HUES6 (cell line): Measurements from ENCODE around the gene PARD3.
"Not testable (repeated sequence)": the region's sequence is repeated elsewhere in the genome, so short reads cannot be mapped to it uniquely, and the experiment has no call there.

Experiments
- H3K27ac ChIP-seq: 2 replicates; pipeline ENCODE4 v1.7.0; 2013; ENCODE audit warnings: low read depth, mild to moderate bottlenecking, low read length, inconsistent platforms
- H3K27me3 ChIP-seq: 2 replicates; pipeline ENCODE4 v1.6.1; 2013; ENCODE audit warnings: low read length; ENCODE audit not compliant: control insufficient read depth, insufficient read depth
- H3K36me3 ChIP-seq: 2 replicates; pipeline ENCODE4 v1.6.1; 2013; ENCODE audit warnings: low read length; ENCODE audit not compliant: control insufficient read depth, insufficient read depth
- H3K4me1 ChIP-seq: 2 replicates; pipeline ENCODE4 v1.6.1; 2013; ENCODE audit warnings: low read length; ENCODE audit not compliant: control insufficient read depth, insufficient read depth
- H3K4me3 ChIP-seq: 2 replicates; pipeline ENCODE4 v1.5.1; 2013; ENCODE audit warnings: low read depth, low read length
- H3K9ac ChIP-seq: one replicate; pipeline ENCODE4 v1.6.1; 2013; ENCODE audit warnings: mild to moderate bottlenecking, low read length
- H3K9me3 ChIP-seq: 2 replicates; pipeline ENCODE4 v1.6.1; 2013; ENCODE audit warnings: low read depth, low read length; ENCODE audit not compliant: control insufficient read depth, insufficient read depth

The PARD3 gene

DNA sequence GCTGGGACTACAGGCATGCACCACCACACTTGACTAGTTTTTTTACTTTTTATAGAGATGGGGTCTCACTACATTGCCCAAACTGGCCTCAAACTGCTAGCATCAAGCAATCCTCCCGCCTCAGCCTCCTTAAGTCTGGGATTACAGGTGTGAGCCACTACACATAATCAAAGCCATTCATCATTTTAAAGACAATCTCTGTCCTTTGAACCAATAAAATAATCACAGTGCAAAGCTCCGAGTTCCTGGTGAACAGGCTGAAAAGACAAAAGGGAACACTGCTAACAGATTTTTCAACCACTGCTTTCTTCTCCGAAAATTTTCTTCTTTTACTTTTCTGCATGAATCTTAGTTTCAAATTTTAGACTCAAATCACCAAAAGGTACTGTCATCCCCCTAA, 58.5 kb downstream of the PARD3 start:
- no peak overlapping the region for H3K4me3 ChIP-seq
- H3K4me1 ChIP-seq = peaks cover 17% of the 10 kb centered on the region
- no peak overlapping the region for H3K27ac ChIP-seq
- no peaks in the 10 kb centered on the region for H3K9me3 ChIP-seq
- no peaks in the 10 kb centered on the region for H3K36me3 ChIP-seq
- H3K27me3 ChIP-seq = no peaks in the 10 kb centered on the region
- no peak overlapping the region for H3K9ac ChIP-seq

DNA sequence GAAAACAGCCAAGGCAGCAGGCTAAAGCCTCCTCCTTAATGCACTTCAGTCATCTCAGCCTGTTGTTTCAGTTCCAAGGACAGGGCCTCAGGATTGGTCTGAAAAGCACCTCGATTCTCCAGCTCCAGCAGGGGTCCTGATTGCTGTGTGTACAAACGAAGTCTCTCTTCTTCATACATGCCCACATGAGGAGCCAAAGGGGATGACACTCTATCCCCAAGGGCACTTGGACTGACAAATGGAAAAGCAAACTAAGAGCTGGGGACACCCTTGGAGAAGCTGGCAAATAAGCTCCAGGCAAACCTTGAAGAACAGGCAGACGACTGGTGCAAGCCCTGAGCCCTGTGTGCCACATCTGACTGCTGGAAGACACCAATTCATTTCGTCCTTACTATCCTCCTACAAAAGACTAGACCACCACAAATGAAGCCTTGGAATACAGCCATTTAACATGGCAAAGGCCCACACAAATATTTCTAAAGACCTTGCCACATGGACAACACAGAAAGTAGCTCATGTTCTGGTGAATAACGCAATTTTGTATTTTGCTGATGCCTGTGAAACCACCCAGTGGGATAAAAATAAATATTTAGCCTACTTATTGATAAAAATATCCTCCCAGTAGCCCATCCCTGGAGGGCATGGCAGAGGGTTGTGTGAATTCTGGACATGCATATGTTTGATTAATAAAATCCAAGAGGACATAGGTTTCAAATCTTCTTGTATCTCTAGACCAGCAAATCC, 61.9 kb downstream of the PARD3 start:
- H3K27ac ChIP-seq = no peak overlapping the region

GRCh38 chr10:34751272-34751671, 63.8 kb downstream of the PARD3 start:
- no peaks in the 10 kb centered on the region for H3K36me3 ChIP-seq
- no peak overlapping the region for H3K27ac ChIP-seq
- no peak overlapping the region for H3K4me3 ChIP-seq
- H3K4me1 ChIP-seq = peaks cover 18% of the 10 kb centered on the region
- no peaks in the 10 kb centered on the region for H3K9me3 ChIP-seq
- H3K27me3 ChIP-seq = no peaks in the 10 kb centered on the region
- no peak overlapping the region for H3K9ac ChIP-seq

More for the DNA sequence above, 61.9 kb downstream of the PARD3 start:
- Histone ChIP-seq H3K4me1 (peaks cover 13% of the 10 kb centered on the region), H3K4me3 (no peak overlapping the region), H3K27me3 (no peaks in the 10 kb centered on the region), H3K9me3 (no peaks in the 10 kb centered on the region), H3K9ac (no peak overlapping the region), H3K36me3 (no peaks in the 10 kb centered on the region)

DNA sequence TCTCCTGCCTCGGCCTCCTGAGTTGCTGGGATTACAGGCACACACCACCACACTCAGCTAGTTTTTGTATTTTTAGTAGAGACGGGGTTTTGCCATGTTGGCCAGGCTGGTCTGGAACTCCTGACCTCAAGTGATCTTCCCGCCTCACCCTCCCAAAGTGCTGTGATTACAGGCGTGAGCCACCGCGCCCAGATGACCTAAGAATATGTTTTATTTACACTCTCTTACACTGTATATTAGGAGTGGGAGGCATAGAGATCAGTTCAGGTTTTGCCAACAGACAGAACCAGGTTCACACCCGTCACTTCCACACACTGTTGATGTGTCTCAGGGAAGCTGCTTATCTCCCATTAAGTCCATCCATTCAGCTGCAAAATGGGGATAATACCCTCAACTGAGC, 64.3 kb downstream of the PARD3 start:
- H3K4me3 ChIP-seq, H3K9ac ChIP-seq, H3K9me3 ChIP-seq, H3K27me3 ChIP-seq, H3K36me3 ChIP-seq, H3K27ac ChIP-seq: not testable (repeated sequence)
- H3K4me1 ChIP-seq = peaks cover 18% of the 10 kb centered on the region

GRCh38 chr10:34748767-34749166, 66.3 kb downstream of the PARD3 start:
- no peak overlapping the region for H3K27ac ChIP-seq
- H3K36me3 ChIP-seq = no peaks in the 10 kb centered on the region
- no peak overlapping the region for H3K4me3 ChIP-seq
- no peak overlapping the region for H3K9ac ChIP-seq
- H3K9me3 ChIP-seq = no peaks in the 10 kb centered on the region
- H3K27me3 ChIP-seq = no peaks in the 10 kb centered on the region
- H3K4me1 ChIP-seq = peaks cover 18% of the 10 kb centered on the region

GRCh38 chr10:34748357-34748756, 66.7 kb downstream of the PARD3 start:
- no peak overlapping the region for H3K9ac ChIP-seq
- no peak overlapping the region for H3K27ac ChIP-seq
- peaks cover 13% of the 10 kb centered on the region for H3K4me1 ChIP-seq
- no peaks in the 10 kb centered on the region for H3K9me3 ChIP-seq
- no peaks in the 10 kb centered on the region for H3K27me3 ChIP-seq
- no peaks in the 10 kb centered on the region for H3K36me3 ChIP-seq
- H3K4me3 ChIP-seq = no peak overlapping the region

- Histone ChIP-seq H3K27ac (no peak overlapping the region), H3K27me3 (no peaks in the 10 kb centered on the region), H3K9me3 (no peaks in the 10 kb centered on the region), H3K4me3 (no peak overlapping the region), H3K4me1 (peaks cover 5% of the 10 kb centered on the region; the same call in 1 of the 2 replicates), H3K36me3 (no peaks in the 10 kb centered on the region), H3K9ac (no peak overlapping the region)
Measured at GRCh38 chr10:34746094-34746493, 69.0 kb downstream of the PARD3 start.

GRCh38 chr10:34745244-34745643, 69.9 kb downstream of the PARD3 start:
- H3K9me3 ChIP-seq = no peaks in the 10 kb centered on the region
- no peak overlapping the region for H3K27ac ChIP-seq
- peaks cover 11% of the 10 kb centered on the region for H3K4me1 ChIP-seq
- H3K4me3 ChIP-seq = no peak overlapping the region
- no peak overlapping the region for H3K9ac ChIP-seq
- H3K27me3 ChIP-seq = no peaks in the 10 kb centered on the region
- H3K36me3 ChIP-seq = no peaks in the 10 kb centered on the region

DNA sequence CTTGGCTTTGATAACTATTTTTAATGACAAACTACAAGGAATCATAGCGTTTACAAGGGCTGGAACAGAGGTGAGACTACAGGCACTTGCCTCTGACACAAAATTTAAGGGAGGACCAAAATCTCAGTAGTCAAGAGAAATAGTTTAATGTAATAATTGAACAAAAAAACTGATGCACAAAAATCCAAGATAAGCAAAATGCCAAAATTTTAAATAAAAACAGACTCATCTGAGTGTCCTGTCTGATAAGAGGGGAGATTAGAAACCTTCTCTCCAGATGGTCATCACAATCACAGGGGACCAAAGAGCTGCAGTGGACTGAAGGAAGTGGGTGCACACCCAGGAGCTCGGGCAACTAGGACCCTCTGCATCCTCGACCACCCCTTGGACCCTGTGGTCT, 70.5 kb downstream of the PARD3 start:
- Histone ChIP-seq H3K4me1 (peaks cover 16% of the 10 kb centered on the region), H3K27ac (no peak overlapping the region), H3K27me3 (no peaks in the 10 kb centered on the region), H3K4me3 (no peak overlapping the region), H3K36me3 (no peaks in the 10 kb centered on the region), H3K9me3 (no peaks in the 10 kb centered on the region), H3K9ac (no peak overlapping the region)

DNA sequence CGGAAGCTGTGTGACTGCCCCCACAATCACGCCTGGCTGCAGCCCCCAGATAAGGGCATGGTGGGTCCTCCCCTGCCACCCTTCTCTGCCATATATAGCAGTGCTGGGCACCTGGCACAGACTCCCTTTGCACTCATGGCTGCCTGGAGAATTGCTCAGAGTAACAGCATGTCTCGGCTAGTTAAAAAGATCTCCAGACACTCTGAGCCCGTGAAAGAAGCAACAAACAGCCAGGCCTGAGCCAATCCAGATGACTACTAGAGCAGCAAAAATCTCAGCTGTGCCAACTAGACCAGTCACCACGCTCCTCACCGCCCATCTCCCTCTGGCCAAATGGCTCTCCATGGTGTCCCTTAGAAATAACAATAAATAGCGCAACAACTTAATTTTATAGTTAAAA, 71.3 kb downstream of the PARD3 start:
- H3K27ac ChIP-seq = no peak overlapping the region
- H3K27me3 ChIP-seq = no peaks in the 10 kb centered on the region
- no peak overlapping the region for H3K4me3 ChIP-seq
- H3K9me3 ChIP-seq = no peaks in the 10 kb centered on the region
- H3K9ac ChIP-seq = no peak overlapping the region
- no peaks in the 10 kb centered on the region for H3K36me3 ChIP-seq
- H3K4me1 ChIP-seq = peaks cover 21% of the 10 kb centered on the region

DNA sequence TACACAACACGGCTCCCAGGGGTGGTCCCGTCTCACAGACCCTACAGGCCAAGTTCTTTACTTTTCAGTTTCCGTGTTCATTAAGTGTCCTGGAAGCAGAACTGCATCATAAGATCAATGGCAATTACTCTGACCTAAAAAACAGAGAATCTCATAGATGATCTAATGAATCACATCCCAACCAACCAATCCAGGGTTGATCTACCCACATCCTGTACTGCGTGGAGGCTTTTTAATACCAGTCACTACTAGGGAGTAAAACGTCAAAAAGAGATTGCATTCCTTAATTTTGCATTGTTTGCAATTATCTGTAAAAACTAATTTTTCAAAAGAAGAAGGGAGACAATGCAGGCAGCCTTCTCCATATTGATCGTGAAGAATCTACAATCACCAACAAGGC, 72.6 kb downstream of the PARD3 start:
- Histone ChIP-seq H3K4me1 (peaks cover 23% of the 10 kb centered on the region), H3K27ac (no peak overlapping the region), H3K36me3 (no peaks in the 10 kb centered on the region), H3K9me3 (no peaks in the 10 kb centered on the region), H3K9ac (no peak overlapping the region), H3K27me3 (no peaks in the 10 kb centered on the region), H3K4me3 (no peak overlapping the region)
